ENCODE measurements around the gene ARHGEF3.

GRCh38 chr3:56764904-56765547, 36.7 kb downstream of the ARHGEF3 start:
- TF ChIP-seq ZNF274 (IDR thresholded peaks at IDR 0.05; ENCODE audit: low read depth, low read length) (no peak), YY1 (IDR thresholded peaks at IDR 0.05; ENCODE audit: insufficient read depth, insufficient read length) (no peak), SUZ12 (IDR thresholded peaks at IDR 0.05; ENCODE audit: extremely low read depth, insufficient read depth, insufficient read length) (no peak)

All from NT2/D1 (cell line).